WTC11 (cell line): ENCODE data around the gene MOSPD3. TPM values are rescaled to one million over a fixed set of nuclear protein-coding genes. Genes with fewer than 3 reads are reported as not detected.

ENCODE experiments used
- ATAC-seq: fragments of 200-7000 bp; cut with Tn5 transposase; 2 replicates; pipeline ENCODE4 v1.10.0; 2021; ENCODE audit warnings: mild to moderate bottlenecking, moderate library complexity
- CTCF ChIA-PET: fragments of 300-600 bp; sonication (Branson Sonifier 250); formaldehyde crosslinking; loops from one replicate; lab custom pipeline; 2021; ENCODE audit warnings: antibody characterized with exemption; lab: Charles Lee
- POLR2A ChIA-PET: fragments of 350-600 bp; sonication (Branson Sonifier 250); formaldehyde crosslinking; loops from one replicate; lab custom pipeline; 2021; ENCODE audit warnings: antibody characterized with exemption; lab: Charles Lee
- DNase-seq: peaks from one replicate; pipeline ENCODE4 v3.0.0; 2021; ENCODE audit warnings: low spot score
- H3K27ac Mint-ChIP-seq: 2 replicates; pipeline ENCODE4 v1.8.0; 2021; ENCODE audit warnings: mixed read lengths
- H3K27me3 Mint-ChIP-seq: 2 replicates; pipeline ENCODE4 v1.8.0; 2021; ENCODE audit warnings: low read depth, mild to moderate bottlenecking, moderate library complexity, mixed read lengths
- H3K36me3 Mint-ChIP-seq: 2 replicates; pipeline ENCODE4 v1.8.0; 2021; ENCODE audit warnings: mixed read lengths
- H3K4me1 Mint-ChIP-seq: 2 replicates; pipeline ENCODE4 v1.8.0; 2022; ENCODE audit warnings: mixed read lengths
- H3K4me3 Mint-ChIP-seq: 2 replicates; pipeline ENCODE4 v1.8.0; 2021; ENCODE audit warnings: mild to moderate bottlenecking, moderate library complexity, mixed read lengths
- H3K9me3 Mint-ChIP-seq: 2 replicates; pipeline ENCODE4 v1.8.0; 2021; ENCODE audit warnings: mixed read lengths
- EMX1 ChIP-seq: fragments of 250-450 bp; sonication (Bioruptor Pico); IDR thresholded peaks from 2 replicates; pipeline ENCODE4 v1.8.0; 2021; ENCODE audit warnings: mild to moderate bottlenecking
- FOXJ3 ChIP-seq: sonication (generic); formaldehyde crosslinking; IDR thresholded peaks from 2 replicates; pipeline ENCODE4 v1.9.0; 2021; ENCODE audit warnings: missing genetic modification reagents, mild to moderate bottlenecking, borderline replicate concordance
- FOXK1 ChIP-seq: sonication (generic); formaldehyde crosslinking; IDR thresholded peaks from 2 replicates; pipeline ENCODE4 v1.8.0; 2022; ENCODE audit warnings: mild to moderate bottlenecking, moderate library complexity, missing genetic modification reagents
- GRHL2 ChIP-seq: fragments of 250-450 bp; sonication (Bioruptor Pico); IDR thresholded peaks from 2 replicates; pipeline ENCODE4 v1.8.0; 2022; ENCODE audit warnings: mild to moderate bottlenecking, moderate library complexity; ENCODE audit not compliant: insufficient replicate concordance, severe bottlenecking
- IRF2 ChIP-seq: sonication (generic); formaldehyde crosslinking; IDR thresholded peaks from 2 replicates; pipeline ENCODE4 v1.8.0; 2022; ENCODE audit warnings: low read depth, missing genetic modification reagents, borderline replicate concordance
- MYBL2 ChIP-seq: sonication (generic); formaldehyde crosslinking; IDR thresholded peaks from 2 replicates; pipeline ENCODE4 v1.8.1; 2023; ENCODE audit warnings: mild to moderate bottlenecking, moderate library complexity, missing genetic modification reagents
- NFE2L1 ChIP-seq: sonication (generic); formaldehyde crosslinking; IDR thresholded peaks from 2 replicates; pipeline ENCODE4 v1.8.1; 2023; ENCODE audit warnings: missing genetic modification reagents
- NR2C2 ChIP-seq: sonication (generic); formaldehyde crosslinking; IDR thresholded peaks from 2 replicates; pipeline ENCODE4 v1.8.0; 2022; ENCODE audit warnings: mild to moderate bottlenecking, missing genetic modification reagents
- NR3C1 ChIP-seq: sonication (generic); formaldehyde crosslinking; conservative IDR thresholded peaks from 2 replicates; pipeline ENCODE4 v1.8.1; 2023; ENCODE audit warnings: low read depth, mild to moderate bottlenecking, missing genetic modification reagents
- RORB ChIP-seq: fragments of 250-450 bp; sonication (Bioruptor Pico); IDR thresholded peaks from 2 replicates; pipeline ENCODE4 v1.9.0; 2021; ENCODE audit warnings: mild to moderate bottlenecking
- SOX15 ChIP-seq: fragments of 250-450 bp; sonication (Bioruptor Pico); IDR thresholded peaks from 2 replicates; pipeline ENCODE4 v1.9.0; 2021; ENCODE audit warnings: mild to moderate bottlenecking
- SP1 ChIP-seq: sonication (generic); formaldehyde crosslinking; conservative IDR thresholded peaks from 2 replicates; pipeline ENCODE4 v1.8.1; 2022; ENCODE audit warnings: missing genetic modification reagents
- ZNF232 ChIP-seq: sonication (generic); formaldehyde crosslinking; IDR thresholded peaks from 2 replicates; pipeline ENCODE4 v1.8.0; 2022; ENCODE audit warnings: mild to moderate bottlenecking, missing genetic modification reagents
- total RNA-seq: library from RNA; stranded (reverse); gene quantifications from 3 replicates; pipeline ENCODE4 v1.2.3, GENCODE V29; 2021
- TF ChIP-seq, protein P1 (sequence below): fragments of 200-600 bp; IDR thresholded peaks from 2 replicates; pipeline ENCODE4 v1.8.0; 2022; ENCODE audit warnings: antibody characterized with exemption
- TF ChIP-seq, protein P2 (sequence below): sonication (generic); formaldehyde crosslinking; IDR thresholded peaks from 2 replicates; pipeline ENCODE4 v1.8.0; 2023; ENCODE audit warnings: missing genetic modification reagents
- TF ChIP-seq, protein P3 (sequence below): sonication (generic); formaldehyde crosslinking; IDR thresholded peaks from 2 replicates; pipeline ENCODE4 v1.8.1; 2022; ENCODE audit warnings: low read depth, mild to moderate bottlenecking, moderate library complexity, missing genetic modification reagents, borderline replicate concordance
- TF ChIP-seq, protein P4 (sequence below): sonication (generic); formaldehyde crosslinking; IDR thresholded peaks from 2 replicates; pipeline ENCODE4 v1.8.0; 2022; ENCODE audit warnings: mild to moderate bottlenecking, missing genetic modification reagents
- TF ChIP-seq, protein P5 (sequence below): sonication (generic); formaldehyde crosslinking; IDR thresholded peaks from 2 replicates; pipeline ENCODE4 v1.8.1; 2023; ENCODE audit warnings: mild to moderate bottlenecking, moderate library complexity, missing genetic modification reagents

Gene MOSPD3
- total RNA-seq, 1 experiment from 2014 or later, result 21.9 TPM

DNA sequence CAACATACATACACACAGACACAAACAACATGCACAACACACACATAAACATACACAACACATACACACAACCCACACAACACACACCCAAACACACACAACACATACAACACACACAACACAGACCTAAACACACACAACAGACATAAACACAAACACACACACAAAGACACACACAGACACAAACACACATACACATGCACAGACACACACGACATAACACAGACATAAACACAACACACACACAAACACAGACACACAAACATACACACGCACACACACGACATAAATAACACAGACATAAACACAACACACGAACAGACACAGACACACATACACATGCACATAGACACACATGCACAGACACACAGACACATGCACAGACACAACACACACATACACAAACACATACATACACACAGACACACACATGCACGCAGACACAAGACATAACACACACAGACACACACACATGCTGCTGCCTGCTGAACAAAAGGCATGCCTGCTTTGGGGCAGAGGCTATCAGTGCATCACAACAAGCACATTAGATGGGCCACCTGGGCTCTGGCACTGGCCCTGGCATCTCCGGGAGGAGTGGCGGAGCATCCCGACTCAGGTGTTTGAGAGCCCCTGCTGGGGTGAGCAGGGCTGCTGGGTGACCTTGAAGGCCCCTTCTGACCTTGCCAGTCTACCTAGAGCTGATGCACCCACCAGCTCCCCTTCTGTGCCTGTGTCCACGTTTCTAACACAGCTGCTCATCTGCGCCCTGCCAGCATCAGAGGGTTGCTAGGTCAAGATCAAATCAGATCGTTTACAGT, 31.7 kb upstream of the MOSPD3 start:
- H3K9me3 Mint-ChIP-seq, result no peaks in the 10 kb centered on the region
- POLR2A ChIA-PET, result no interaction called here
- peaks cover 7% of the 10 kb centered on the region; the same call in 1 of the 2 replicates for H3K36me3 Mint-ChIP-seq
- TF ChIP-seq FOXK1 (CRISPR knock-in tag), result no peak
- DNase-seq, result no peak
- H3K27ac Mint-ChIP-seq, result no peak overlapping the region
- ATAC-seq, result no peak
- no peaks in the 10 kb centered on the region for H3K27me3 Mint-ChIP-seq
- CTCF ChIA-PET, result no interaction called here
- H3K4me1 Mint-ChIP-seq, result peaks cover 18% of the 10 kb centered on the region
- no peak overlapping the region for H3K4me3 Mint-ChIP-seq

DNA sequence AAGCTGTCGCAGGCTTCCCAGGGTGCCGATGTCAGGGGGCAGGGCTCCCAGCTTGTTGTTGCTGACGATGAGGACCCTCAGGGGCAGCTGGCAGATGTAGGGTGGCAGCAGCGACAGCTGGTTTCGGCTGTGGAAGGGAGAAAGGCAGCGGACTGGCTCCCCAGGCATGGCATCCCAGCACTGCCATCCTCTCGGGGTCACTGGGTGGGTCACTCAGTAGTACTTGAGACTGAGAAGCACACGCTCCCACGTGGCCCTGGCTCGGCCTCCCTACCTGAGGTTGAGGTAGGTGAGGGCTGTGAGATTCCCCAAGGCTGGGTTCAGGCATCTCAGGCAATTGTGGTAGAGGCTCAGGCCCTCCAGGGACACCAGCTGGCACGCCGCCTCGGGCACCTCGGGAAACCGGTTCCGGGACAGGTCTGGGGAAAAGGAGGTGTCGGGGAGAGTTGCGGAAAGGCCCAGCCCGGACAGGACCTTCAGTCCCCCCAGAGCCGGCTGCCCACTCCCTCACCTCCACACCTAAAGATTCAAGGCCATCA, 30.2 kb upstream of the MOSPD3 start:
- Mint-ChIP-seq H3K4me1 (peaks cover 18% of the 10 kb centered on the region), H3K27ac (0 out of 2 replicates have a peak overlapping the region, but pooled peaks have one; percentile 27), H3K9me3 (no peaks in the 10 kb centered on the region), H3K4me3 (no peak overlapping the region), H3K27me3 (no peaks in the 10 kb centered on the region), H3K36me3 (peaks cover 4% of the 10 kb centered on the region; the same call in 1 of the 2 replicates)
- ChIA-PET POLR2A (no interaction called here), CTCF (no interaction called here)
- no peak for DNase-seq
- no peak for TF ChIP-seq IRF2
- TF ChIP-seq, protein P1, sequence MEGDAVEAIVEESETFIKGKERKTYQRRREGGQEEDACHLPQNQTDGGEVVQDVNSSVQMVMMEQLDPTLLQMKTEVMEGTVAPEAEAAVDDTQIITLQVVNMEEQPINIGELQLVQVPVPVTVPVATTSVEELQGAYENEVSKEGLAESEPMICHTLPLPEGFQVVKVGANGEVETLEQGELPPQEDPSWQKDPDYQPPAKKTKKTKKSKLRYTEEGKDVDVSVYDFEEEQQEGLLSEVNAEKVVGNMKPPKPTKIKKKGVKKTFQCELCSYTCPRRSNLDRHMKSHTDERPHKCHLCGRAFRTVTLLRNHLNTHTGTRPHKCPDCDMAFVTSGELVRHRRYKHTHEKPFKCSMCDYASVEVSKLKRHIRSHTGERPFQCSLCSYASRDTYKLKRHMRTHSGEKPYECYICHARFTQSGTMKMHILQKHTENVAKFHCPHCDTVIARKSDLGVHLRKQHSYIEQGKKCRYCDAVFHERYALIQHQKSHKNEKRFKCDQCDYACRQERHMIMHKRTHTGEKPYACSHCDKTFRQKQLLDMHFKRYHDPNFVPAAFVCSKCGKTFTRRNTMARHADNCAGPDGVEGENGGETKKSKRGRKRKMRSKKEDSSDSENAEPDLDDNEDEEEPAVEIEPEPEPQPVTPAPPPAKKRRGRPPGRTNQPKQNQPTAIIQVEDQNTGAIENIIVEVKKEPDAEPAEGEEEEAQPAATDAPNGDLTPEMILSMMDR, result no peak
- TF ChIP-seq, protein P2, sequence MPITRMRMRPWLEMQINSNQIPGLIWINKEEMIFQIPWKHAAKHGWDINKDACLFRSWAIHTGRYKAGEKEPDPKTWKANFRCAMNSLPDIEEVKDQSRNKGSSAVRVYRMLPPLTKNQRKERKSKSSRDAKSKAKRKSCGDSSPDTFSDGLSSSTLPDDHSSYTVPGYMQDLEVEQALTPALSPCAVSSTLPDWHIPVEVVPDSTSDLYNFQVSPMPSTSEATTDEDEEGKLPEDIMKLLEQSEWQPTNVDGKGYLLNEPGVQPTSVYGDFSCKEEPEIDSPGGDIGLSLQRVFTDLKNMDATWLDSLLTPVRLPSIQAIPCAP (CRISPR knock-in tag), result no peak
- no peak for TF ChIP-seq NR3C1 (CRISPR knock-in tag)
- no peak for TF ChIP-seq NR2C2 (CRISPR knock-in tag)
- TF ChIP-seq SOX15 (CRISPR knock-in tag), result no peak
- no peak for TF ChIP-seq FOXK1 (CRISPR knock-in tag)
- no peak for TF ChIP-seq ZNF232 (CRISPR knock-in tag)
- no peak for TF ChIP-seq RORB
- no peak for TF ChIP-seq EMX1 (CRISPR knock-in tag)
- TF ChIP-seq MYBL2 (CRISPR knock-in tag), result no peak
- no peak for TF ChIP-seq GRHL2
- TF ChIP-seq, protein P3, sequence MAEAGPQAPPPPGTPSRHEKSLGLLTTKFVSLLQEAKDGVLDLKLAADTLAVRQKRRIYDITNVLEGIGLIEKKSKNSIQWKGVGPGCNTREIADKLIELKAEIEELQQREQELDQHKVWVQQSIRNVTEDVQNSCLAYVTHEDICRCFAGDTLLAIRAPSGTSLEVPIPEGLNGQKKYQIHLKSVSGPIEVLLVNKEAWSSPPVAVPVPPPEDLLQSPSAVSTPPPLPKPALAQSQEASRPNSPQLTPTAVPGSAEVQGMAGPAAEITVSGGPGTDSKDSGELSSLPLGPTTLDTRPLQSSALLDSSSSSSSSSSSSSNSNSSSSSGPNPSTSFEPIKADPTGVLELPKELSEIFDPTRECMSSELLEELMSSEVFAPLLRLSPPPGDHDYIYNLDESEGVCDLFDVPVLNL (CRISPR knock-in tag), result no peak
- no peak for TF ChIP-seq FOXJ3 (CRISPR knock-in tag)
- no peak for TF ChIP-seq NFE2L1
- ATAC-seq, result no peak

DNA sequence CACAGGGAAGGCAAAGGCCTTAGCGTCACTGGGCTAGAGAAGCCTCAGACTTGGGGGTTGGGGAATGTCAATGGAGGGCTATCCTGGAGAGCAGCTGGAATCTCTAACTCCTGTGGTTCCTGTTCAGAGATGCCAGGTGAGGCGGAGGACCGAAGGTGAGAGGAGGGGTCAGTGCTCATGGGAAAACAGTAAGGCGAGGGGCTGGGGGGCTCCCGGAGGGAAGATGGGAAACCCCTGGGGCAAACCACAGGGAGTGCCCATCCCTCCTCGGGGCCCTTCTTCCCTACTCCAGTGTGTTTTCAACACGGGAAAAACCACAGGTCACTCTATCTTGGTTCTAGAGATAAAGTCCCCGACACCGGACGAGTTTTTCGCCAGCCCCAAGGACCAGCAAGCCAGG, 29.7 kb upstream of the MOSPD3 start:
- TF ChIP-seq, protein P4, sequence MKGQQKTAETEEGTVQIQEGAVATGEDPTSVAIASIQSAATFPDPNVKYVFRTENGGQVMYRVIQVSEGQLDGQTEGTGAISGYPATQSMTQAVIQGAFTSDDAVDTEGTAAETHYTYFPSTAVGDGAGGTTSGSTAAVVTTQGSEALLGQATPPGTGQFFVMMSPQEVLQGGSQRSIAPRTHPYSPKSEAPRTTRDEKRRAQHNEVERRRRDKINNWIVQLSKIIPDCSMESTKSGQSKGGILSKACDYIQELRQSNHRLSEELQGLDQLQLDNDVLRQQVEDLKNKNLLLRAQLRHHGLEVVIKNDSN, result no peak
- no peak for TF ChIP-seq SP1 (CRISPR knock-in tag)
- TF ChIP-seq, protein P5, sequence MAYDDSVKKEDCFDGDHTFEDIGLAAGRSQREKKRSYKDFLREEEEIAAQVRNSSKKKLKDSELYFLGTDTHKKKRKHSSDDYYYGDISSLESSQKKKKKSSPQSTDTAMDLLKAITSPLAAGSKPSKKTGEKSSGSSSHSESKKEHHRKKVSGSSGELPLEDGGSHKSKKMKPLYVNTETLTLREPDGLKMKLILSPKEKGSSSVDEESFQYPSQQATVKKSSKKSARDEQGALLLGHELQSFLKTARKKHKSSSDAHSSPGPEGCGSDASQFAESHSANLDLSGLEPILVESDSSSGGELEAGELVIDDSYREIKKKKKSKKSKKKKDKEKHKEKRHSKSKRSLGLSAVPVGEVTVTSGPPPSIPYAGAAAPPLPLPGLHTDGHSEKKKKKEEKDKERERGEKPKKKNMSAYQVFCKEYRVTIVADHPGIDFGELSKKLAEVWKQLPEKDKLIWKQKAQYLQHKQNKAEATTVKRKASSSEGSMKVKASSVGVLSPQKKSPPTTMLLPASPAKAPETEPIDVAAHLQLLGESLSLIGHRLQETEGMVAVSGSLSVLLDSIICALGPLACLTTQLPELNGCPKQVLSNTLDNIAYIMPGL (CRISPR knock-in tag), result no peak
- TF ChIP-seq, all 79 proteins: peak for 0
- Mint-ChIP-seq H3K4me1 (peaks cover 18% of the 10 kb centered on the region), H3K27me3 (no peaks in the 10 kb centered on the region; the same call in 1 of the 2 replicates), H3K4me3 (no peak overlapping the region), H3K36me3 (peaks cover 4% of the 10 kb centered on the region; the same call in 1 of the 2 replicates), H3K9me3 (no peaks in the 10 kb centered on the region), H3K27ac (0 out of 2 replicates have a peak overlapping the region, but pooled peaks have one; percentile 27)
- CTCF ChIA-PET, result interaction anchor here (1.0 to 5.2 kb wide), 5 partner anchors 11 to 114 kb away, joined by 3 to 67 read pairs (median 41); partner anchors contain the start of gene PCOLCE
- ATAC-seq (no peak), DNase-seq (no peak)
- POLR2A ChIA-PET, result interaction anchor here (0.6 kb wide), 1 partner anchor 131 kb away, joined by 4 read pairs; no protein-coding TSS in a partner anchor
